ENCODE data around the gene BCL6. TPM values are rescaled to one million over a fixed set of nuclear protein-coding genes. Genes with fewer than 3 reads are reported as not detected.

BCL6 gene
- polyA plus RNA-seq, 2 donors = 24.4 to 28.7 TPM

- H3K27me3 ChIP-seq (ENCODE audit: control insufficient read depth in 1 of 2, insufficient read depth in 2 of 2, low read length in 2 of 2) = no peaks in the 10 kb centered on the region
- H3K27ac ChIP-seq (ENCODE audit: low read depth in 2 of 2, low read length in 1 of 2) = peak overlapping the region; percentile 63 to 98
- no peaks in the 10 kb centered on the region for H3K9me3 ChIP-seq (ENCODE audit: control insufficient read depth in 2 of 2, insufficient read depth in 1 of 2, low read depth in 1 of 2, low read length in 1 of 2)
- peak overlapping the region in 1 of 2 donors; percentile 94 for H3K4me3 ChIP-seq (ENCODE audit: low read depth in 1 of 2, low read length in 2 of 2)
- H3K36me3 ChIP-seq (ENCODE audit: control insufficient read depth in 2 of 2, insufficient read depth in 2 of 2, low read length in 1 of 2) = no peaks in the 10 kb centered on the region
- 20 to 21% methylated on average over 10 of the region's 10 CpGs for WGBS, 2 donors
- no peaks in the 10 kb centered on the region for H3K4me1 ChIP-seq (ENCODE audit: control insufficient read depth in 2 of 2, insufficient read depth in 2 of 2, low read length in 1 of 2)
Observed at GRCh38 chr3:187746442-187747281, 1.4 kb upstream of the BCL6 start.

DNA sequence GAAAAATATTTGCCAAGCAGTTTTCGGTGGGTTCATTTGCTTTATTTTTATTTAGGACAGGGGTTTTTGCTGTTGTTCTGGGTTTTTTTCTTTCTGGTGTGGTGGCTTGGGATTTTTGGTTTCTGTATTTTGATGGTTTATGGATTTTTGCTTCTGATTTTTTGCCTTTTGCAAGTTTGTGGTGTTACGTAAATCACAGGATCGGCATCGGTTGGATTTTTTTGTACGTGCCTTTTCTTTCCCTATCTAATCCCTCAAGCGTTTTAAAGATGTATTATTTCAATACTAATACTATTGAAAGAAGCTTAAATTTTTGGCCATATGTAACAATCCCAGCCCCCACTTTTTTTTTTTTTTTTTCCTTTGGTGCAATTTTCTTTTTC lies 782 bp upstream of the BCL6 start:
- Histone ChIP-seq H3K9me3 (ENCODE audit: control insufficient read depth in 2 of 2, insufficient read depth in 1 of 2, low read depth in 1 of 2, low read length in 1 of 2) (no peaks in the 10 kb centered on the region), H3K4me3 (ENCODE audit: low read depth in 1 of 2, low read length in 2 of 2) (peak overlapping the region in 1 of 2 donors; percentile 94), H3K27ac (ENCODE audit: low read depth in 2 of 2, low read length in 1 of 2) (peak overlapping the region in 1 of 2 donors; percentile 98), H3K27me3 (ENCODE audit: control insufficient read depth in 1 of 2, insufficient read depth in 2 of 2, low read length in 2 of 2) (no peaks in the 10 kb centered on the region), H3K4me1 (ENCODE audit: control insufficient read depth in 2 of 2, insufficient read depth in 2 of 2, low read length in 1 of 2) (peaks cover 0 to 2% of the 10 kb centered on the region in 2 donors), H3K36me3 (ENCODE audit: control insufficient read depth in 2 of 2, insufficient read depth in 2 of 2, low read length in 1 of 2) (no peaks in the 10 kb centered on the region)
- 5 to 6% methylated on average over 6 of the region's 6 CpGs for WGBS, 2 donors

DNA sequence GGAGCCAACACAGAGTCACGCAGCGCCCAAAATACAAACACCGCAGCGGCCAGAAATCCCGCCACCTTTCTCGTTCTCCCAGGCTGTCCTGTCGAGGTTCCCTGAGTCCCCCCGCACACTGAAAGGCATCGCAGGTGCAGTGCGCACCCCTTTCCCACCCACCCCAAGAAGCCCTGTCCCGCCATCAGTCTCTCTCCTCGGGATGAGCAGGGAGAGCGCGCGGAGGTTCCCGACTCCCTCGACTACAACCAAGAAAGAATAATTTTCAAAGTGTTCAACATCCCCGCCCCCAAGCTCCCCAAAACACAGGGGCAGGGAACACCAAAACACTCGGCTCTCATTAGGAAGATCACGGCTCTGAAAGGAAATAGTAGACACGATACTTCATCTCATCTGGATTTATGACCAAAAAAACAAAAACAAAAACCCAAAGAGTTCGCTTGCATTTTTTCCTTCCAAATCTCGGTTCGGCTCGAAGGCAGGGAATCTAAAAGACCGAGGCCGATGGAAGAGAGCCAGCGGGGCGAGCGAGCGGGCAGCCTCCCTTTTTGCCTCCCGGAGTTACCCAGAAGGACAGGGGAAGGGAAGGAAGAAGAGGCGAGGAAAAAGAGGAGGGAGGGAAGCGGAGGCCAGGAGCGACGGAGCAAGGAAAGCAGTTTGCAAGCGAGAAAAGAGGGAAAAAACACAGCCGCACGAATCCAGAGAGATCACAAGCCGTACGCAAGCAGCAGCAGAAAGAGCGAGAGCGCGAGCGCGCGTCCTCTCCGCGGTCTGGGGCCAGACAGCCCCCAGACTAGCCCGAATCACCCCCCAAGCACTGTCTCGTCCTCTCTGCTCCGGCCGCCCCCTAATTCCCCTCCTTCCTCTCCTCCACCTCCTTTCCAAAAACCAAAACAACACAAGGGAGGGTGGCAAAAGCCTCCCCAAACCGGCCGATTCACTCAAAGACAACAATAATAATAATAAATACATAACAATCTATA lies 808 bp downstream of the BCL6 start:
- WGBS, 2 donors = 0 to 1% methylated on average over 55 of the region's 55 CpGs

GRCh38 chr3:187743195-187744141 lies 1.8 kb downstream of the BCL6 start:
- Histone ChIP-seq H3K9me3 (ENCODE audit: control insufficient read depth in 2 of 2, insufficient read depth in 1 of 2, low read depth in 1 of 2, low read length in 1 of 2) (no peaks in the 10 kb centered on the region), H3K4me3 (ENCODE audit: low read depth in 1 of 2, low read length in 2 of 2) (peak overlapping the region; percentile 84 to 94), H3K36me3 (ENCODE audit: control insufficient read depth in 2 of 2, insufficient read depth in 2 of 2, low read length in 1 of 2) (no peaks in the 10 kb centered on the region), H3K27me3 (ENCODE audit: control insufficient read depth in 1 of 2, insufficient read depth in 2 of 2, low read length in 2 of 2) (no peaks in the 10 kb centered on the region), H3K4me1 (ENCODE audit: control insufficient read depth in 2 of 2, insufficient read depth in 2 of 2, low read length in 1 of 2) (peaks cover 0 to 2% of the 10 kb centered on the region in 2 donors), H3K27ac (ENCODE audit: low read depth in 2 of 2, low read length in 1 of 2) (peak overlapping the region; percentile 98 to 100)
- WGBS, 2 donors = 2 to 4% methylated on average over 45 of the region's 45 CpGs

More for the DNA sequence above, 808 bp downstream of the BCL6 start:
- Histone ChIP-seq H3K4me1 (ENCODE audit: control insufficient read depth in 2 of 2, insufficient read depth in 2 of 2, low read length in 1 of 2) (peaks cover 0 to 2% of the 10 kb centered on the region in 2 donors), H3K4me3 (ENCODE audit: low read depth in 1 of 2, low read length in 2 of 2) (peak overlapping the region; percentile 84 to 94), H3K9me3 (ENCODE audit: control insufficient read depth in 2 of 2, insufficient read depth in 1 of 2, low read depth in 1 of 2, low read length in 1 of 2) (no peaks in the 10 kb centered on the region), H3K27ac (ENCODE audit: low read depth in 2 of 2, low read length in 1 of 2) (peak overlapping the region; percentile 98 to 100), H3K36me3 (ENCODE audit: control insufficient read depth in 2 of 2, insufficient read depth in 2 of 2, low read length in 1 of 2) (no peaks in the 10 kb centered on the region), H3K27me3 (ENCODE audit: control insufficient read depth in 1 of 2, insufficient read depth in 2 of 2, low read length in 2 of 2) (no peaks in the 10 kb centered on the region)

DNA sequence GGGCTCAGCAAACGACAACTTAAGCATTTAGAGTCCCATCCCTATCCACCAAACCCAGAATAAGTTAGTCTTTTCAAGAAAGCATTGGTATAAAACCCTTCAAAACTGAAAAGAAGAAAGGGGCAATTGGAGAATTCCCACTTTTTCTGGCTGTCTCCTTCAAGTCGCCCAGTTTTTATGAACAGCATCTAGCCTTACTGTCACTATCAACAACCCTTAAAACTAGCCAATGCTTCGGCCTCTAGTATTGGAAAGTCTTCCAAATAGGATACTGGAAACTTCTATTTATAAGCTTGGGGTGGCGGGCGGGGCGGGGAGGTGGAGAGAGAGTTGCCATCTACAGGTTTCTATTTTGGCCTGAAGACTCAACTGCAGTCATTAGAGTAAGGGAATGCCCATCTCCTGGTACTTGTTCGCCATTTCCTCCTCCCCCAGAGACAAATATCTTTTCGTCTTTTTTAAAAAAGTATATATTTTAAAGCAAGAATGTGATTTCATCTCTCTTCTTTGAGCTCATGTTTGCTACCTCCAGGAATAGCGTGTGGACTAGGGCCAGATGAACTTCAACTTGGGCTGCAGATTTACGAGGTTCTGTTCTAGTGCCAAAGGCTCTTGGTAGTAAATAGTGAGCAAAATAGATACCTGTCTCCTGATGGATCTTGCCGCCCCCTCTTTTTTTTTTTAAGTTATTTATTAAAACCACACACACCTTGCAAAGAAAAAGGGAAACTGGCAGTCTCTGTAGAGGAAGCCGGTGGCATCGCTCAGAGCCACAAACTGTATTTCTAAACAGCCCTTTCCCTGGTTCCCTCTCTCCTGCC lies 2.7 kb downstream of the BCL6 start:
- Histone ChIP-seq H3K27ac (ENCODE audit: low read depth in 2 of 2, low read length in 1 of 2) (peak overlapping the region; percentile 79 to 98), H3K4me3 (ENCODE audit: low read depth in 1 of 2, low read length in 2 of 2) (peak overlapping the region in 1 of 2 donors; percentile 94), H3K36me3 (ENCODE audit: control insufficient read depth in 2 of 2, insufficient read depth in 2 of 2, low read length in 1 of 2) (no peaks in the 10 kb centered on the region), H3K27me3 (ENCODE audit: control insufficient read depth in 1 of 2, insufficient read depth in 2 of 2, low read length in 2 of 2) (no peaks in the 10 kb centered on the region), H3K9me3 (ENCODE audit: control insufficient read depth in 2 of 2, insufficient read depth in 1 of 2, low read depth in 1 of 2, low read length in 1 of 2) (no peaks in the 10 kb centered on the region), H3K4me1 (ENCODE audit: control insufficient read depth in 2 of 2, insufficient read depth in 2 of 2, low read length in 1 of 2) (peaks cover 0 to 2% of the 10 kb centered on the region in 2 donors)
- 23 to 31% methylated on average over 13 of the region's 13 CpGs for WGBS, 2 donors

- WGBS, 2 donors = 1 to 2% methylated on average over 35 of the region's 35 CpGs
- Histone ChIP-seq H3K9me3 (ENCODE audit: control insufficient read depth in 2 of 2, insufficient read depth in 1 of 2, low read depth in 1 of 2, low read length in 1 of 2) (no peaks in the 10 kb centered on the region), H3K4me3 (ENCODE audit: low read depth in 1 of 2, low read length in 2 of 2) (peak overlapping the region; percentile 64 to 94), H3K4me1 (ENCODE audit: control insufficient read depth in 2 of 2, insufficient read depth in 2 of 2, low read length in 1 of 2) (peaks cover 0 to 2% of the 10 kb centered on the region in 2 donors), H3K27me3 (ENCODE audit: control insufficient read depth in 1 of 2, insufficient read depth in 2 of 2, low read length in 2 of 2) (no peaks in the 10 kb centered on the region), H3K36me3 (ENCODE audit: control insufficient read depth in 2 of 2, insufficient read depth in 2 of 2, low read length in 1 of 2) (no peaks in the 10 kb centered on the region), H3K27ac (ENCODE audit: low read depth in 2 of 2, low read length in 1 of 2) (peak overlapping the region; percentile 98)
Observed at GRCh38 chr3:187741403-187742350, 3.6 kb downstream of the BCL6 start.

GRCh38 chr3:187740421-187741399 lies 4.6 kb downstream of the BCL6 start:
- Histone ChIP-seq H3K27ac (ENCODE audit: low read depth in 2 of 2, low read length in 1 of 2) (peak overlapping the region; percentile 98), H3K9me3 (ENCODE audit: control insufficient read depth in 2 of 2, insufficient read depth in 1 of 2, low read depth in 1 of 2, low read length in 1 of 2) (no peaks in the 10 kb centered on the region), H3K36me3 (ENCODE audit: control insufficient read depth in 2 of 2, insufficient read depth in 2 of 2, low read length in 1 of 2) (no peaks in the 10 kb centered on the region), H3K4me3 (ENCODE audit: low read depth in 1 of 2, low read length in 2 of 2) (peak overlapping the region; percentile 64 to 94), H3K27me3 (ENCODE audit: control insufficient read depth in 1 of 2, insufficient read depth in 2 of 2, low read length in 2 of 2) (no peaks in the 10 kb centered on the region), H3K4me1 (ENCODE audit: control insufficient read depth in 2 of 2, insufficient read depth in 2 of 2, low read length in 1 of 2) (peaks cover 2% of the 10 kb centered on the region in 2 donors)
- 2% methylated on average over 39 of the region's 39 CpGs for WGBS, 2 donors
